A549 (cell line): ENCODE data around the gene CHD6.

ENCODE experiments used
- BHLHE40 ChIP-seq: IDR thresholded peaks from 2 replicates; pipeline ENCODE4 v1.6.1; 2012; ENCODE audit warnings: low read depth, low read length, inconsistent platforms
- CHD2 ChIP-seq: fragments of 150-350 bp; IDR thresholded peaks from 2 replicates; pipeline ENCODE4 v1.6.1; 2014; ENCODE audit warnings: low read length; ENCODE audit not compliant: partially characterized antibody
- CTCF ChIP-seq: fragments of >200 bp; sonication (Bioruptor Twin); formaldehyde crosslinking; IDR thresholded peaks from 3 replicates; pipeline ENCODE4 v1.5.1; 2016
- EHMT2 ChIP-seq: fragments of 200-600 bp; sonication (generic); IDR thresholded peaks from 2 replicates; pipeline ENCODE4 v1.6.1; 2016; ENCODE audit warnings: antibody characterized with exemption, low read depth, mild to moderate bottlenecking, moderate library complexity
- HEYL ChIP-seq: fragments of 250-450 bp; sonication (Bioruptor Pico); IDR thresholded peaks from 2 replicates; pipeline ENCODE4 v1.8.0; 2021; ENCODE audit warnings: mild to moderate bottlenecking, moderate library complexity
- JUN ChIP-seq, 2 experiments: fragments of >200 bp; sonication (Bioruptor Twin); formaldehyde crosslinking; IDR thresholded peaks; 2 replicates in 1 of 2; 3 replicates in 1 of 2; pipeline ENCODE4 v1.6.1; 2016 to 2017
- JUNB ChIP-seq: fragments of >200 bp; sonication (Bioruptor Twin); formaldehyde crosslinking; IDR thresholded peaks from 2 replicates; pipeline ENCODE4 v1.6.1; 2016
- MAX ChIP-seq: IDR thresholded peaks from 2 replicates; pipeline ENCODE4 v1.6.1; 2012
- POLR2A ChIP-seq: IDR thresholded peaks from 2 replicates; pipeline ENCODE4 v1.6.1; 2012; ENCODE audit warnings: mild to moderate bottlenecking, low read length
- POLR2AphosphoS2 ChIP-seq: conservative IDR thresholded peaks from 2 replicates; pipeline ENCODE4 v1.6.1; 2012; ENCODE audit warnings: low read length, improper control_type of control experiment, inconsistent platforms
- RAD21 ChIP-seq, 2 experiments: fragments of >200 bp in 1 of 2; sonication (Bioruptor Twin) in 1 of 2; formaldehyde crosslinking in 1 of 2; IDR thresholded peaks in 1 of 2; conservative IDR thresholded peaks in 1 of 2; 2 replicates in 1 of 2; 3 replicates in 1 of 2; pipeline ENCODE4 v1.6.1; 2012 to 2018; ENCODE audit warnings: inconsistent platforms in 1 of 2
- RCOR1 ChIP-seq: fragments of 150-350 bp; IDR thresholded peaks from 2 replicates; pipeline ENCODE4 v1.6.1; 2014; ENCODE audit warnings: antibody characterized with exemption, low read length, low read depth
- REST ChIP-seq: fragments of 200-600 bp; sonication (generic); IDR thresholded peaks from 2 replicates; pipeline ENCODE4 v1.6.1; 2016; ENCODE audit warnings: antibody characterized with exemption, mild to moderate bottlenecking, moderate library complexity
- ZC3H11A ChIP-seq: fragments of 450-650 bp; IDR thresholded peaks from 2 replicates; pipeline ENCODE4 v1.6.1; 2014; ENCODE audit warnings: antibody characterized with exemption, mild to moderate bottlenecking

GRCh38 chr20:41507436-41507835 is 110.7 kb downstream of the CHD6 start:
- TF ChIP-seq REST (no peak), BHLHE40 (no peak), CTCF (no peak), RAD21 (conservative IDR thresholded peaks at IDR 0.05 in 1 of 2, IDR thresholded peaks at IDR 0.05 in 1 of 2) (no peak), POLR2A (no peak), MAX (no peak), ZC3H11A (no peak), JUN (IDR thresholded peaks at IDR 0.05) (no peak), EHMT2 (no peak), JUNB (no peak), CHD2 (no peak), POLR2AphosphoS2 (no peak), HEYL (CRISPR knock-in tag) (no peak), RCOR1 (no peak)
